ENCODE results near the gene GTSE1.

GTSE1 gene

DNA sequence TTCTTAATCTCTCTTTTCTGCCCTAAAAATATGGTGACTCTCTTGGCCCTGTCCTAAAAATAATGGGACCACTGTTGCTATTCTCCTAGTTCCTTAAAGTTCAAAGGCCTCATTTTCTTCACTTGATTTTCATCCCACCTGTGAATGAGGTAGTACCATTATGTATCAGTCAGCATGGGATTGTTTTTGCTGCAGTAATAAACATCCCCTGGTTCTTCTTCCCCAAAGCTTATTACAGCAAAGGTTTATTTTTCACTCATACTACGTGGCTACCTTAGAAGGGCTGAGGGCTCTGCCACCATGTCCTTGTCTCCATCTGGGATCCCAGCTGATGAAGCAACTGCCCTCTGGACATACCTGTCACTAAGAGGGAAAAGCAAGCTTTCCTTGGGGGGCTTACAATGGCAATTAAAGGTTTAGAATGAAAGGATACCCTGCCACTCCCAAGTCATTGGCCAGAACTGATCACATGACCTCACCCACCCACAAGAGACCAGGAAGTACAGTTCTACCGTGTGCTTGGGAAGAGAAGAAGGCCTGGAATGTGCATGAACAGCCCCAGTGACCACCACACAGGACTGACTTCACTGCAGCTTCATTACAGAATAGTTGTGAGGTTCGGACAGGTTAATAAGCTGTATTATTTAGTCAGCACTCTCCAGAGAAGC is 21.1 kb upstream of the GTSE1 start:
- no peak for DNase-seq

DNA sequence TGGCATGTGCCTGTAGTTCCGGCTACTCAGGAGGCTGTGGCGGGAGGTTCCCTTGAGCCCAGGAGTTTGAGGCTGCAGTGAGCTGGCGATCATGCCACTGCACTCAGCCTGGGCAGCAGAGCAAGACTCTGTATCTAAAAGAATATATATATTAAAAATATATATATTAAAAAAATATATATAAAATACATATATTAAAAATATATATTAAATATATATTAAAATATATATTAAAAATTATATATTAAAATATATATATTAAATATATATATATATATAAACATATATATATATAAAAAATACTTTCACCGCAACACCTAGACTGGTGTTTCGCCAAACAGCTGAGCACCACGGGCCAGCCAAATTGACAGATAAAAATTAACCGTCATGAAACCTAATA is 20.1 kb upstream of the GTSE1 start:
- no peak for DNase-seq

DNA sequence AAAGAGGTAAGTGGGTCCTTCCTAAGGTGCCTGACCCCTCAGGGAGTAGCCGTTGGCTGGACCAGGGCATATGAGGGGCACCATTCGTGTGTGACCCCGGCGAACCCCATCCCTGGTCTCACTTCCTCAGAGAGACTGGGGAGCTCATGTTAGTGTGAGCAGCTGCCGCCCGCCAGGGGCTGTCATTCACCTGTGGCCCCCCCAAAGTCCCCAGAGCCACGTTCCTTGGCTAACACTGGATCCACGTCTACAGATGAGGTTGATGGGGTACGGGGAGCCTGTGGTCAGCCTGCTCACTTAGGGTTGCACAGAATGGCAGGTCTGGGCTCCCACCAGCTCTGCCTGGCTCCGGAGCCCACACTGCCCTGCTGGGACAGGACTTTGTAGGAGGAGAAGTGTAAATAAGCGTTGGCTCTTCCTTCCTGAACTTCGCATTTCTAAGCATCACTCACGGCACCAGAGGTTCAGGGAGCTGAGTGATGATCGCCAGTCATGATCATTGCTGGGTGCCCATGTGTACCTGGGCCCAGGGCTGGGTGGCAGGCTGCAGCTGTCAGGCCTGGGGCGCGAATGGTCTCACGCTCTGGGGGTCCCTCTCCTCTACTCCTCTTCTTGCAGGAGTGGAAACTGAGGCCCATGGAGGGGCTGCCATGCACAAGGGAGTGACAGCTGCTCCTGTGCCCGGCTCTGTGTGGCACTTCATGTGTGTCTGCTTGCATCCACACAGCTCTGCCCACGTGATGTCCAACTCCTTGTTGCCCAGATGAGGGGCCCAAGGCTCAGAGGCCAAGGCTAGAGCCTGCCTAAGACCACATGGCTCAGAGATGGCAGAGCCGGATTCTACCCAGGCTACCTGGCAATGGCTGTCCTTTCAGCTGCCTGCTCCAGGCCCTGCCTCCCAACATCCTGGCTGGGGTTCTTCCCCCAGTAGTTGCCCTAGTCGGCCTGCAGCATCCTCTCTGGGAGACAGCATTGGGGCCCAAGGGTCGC is 17.7 kb upstream of the GTSE1 start:
- no peak for DNase-seq

DNA sequence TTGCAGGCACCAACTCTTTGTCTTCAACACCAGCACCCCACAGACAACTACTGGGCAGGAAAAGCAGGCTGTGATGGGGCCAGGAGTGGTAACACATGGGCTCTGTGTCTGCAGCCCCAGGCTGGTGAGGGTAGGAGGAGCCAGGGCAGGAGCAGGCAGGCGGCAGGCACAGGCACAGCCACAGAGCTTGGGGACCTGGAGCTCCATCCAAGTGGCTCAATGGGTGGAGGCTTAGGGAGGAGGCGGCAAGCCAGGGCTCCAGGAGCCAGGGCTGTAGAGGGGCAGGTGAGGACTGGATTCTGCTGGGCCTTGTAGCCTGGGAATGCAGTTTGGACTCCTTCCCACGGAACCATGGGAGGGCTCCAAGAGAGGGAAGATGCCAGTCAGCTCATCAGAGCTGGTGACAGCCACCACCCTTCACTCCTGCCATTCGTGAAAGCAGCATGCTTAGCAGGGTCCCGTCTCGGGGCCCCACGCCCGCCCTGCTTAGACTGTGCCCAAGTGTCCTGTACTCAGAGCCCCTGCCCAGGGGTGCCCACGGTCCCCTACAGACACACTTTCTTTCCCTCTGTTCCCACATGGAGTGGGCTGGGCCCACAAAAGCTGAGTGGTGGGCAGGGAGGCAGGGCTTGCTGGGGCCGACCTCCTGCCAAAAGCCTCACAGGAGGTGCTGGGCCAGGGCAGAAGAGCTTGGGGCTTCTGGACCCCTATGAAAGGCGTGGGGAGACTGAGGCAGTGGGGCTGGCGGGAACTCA is 16.4 kb upstream of the GTSE1 start:
- no peak for DNase-seq

DNA sequence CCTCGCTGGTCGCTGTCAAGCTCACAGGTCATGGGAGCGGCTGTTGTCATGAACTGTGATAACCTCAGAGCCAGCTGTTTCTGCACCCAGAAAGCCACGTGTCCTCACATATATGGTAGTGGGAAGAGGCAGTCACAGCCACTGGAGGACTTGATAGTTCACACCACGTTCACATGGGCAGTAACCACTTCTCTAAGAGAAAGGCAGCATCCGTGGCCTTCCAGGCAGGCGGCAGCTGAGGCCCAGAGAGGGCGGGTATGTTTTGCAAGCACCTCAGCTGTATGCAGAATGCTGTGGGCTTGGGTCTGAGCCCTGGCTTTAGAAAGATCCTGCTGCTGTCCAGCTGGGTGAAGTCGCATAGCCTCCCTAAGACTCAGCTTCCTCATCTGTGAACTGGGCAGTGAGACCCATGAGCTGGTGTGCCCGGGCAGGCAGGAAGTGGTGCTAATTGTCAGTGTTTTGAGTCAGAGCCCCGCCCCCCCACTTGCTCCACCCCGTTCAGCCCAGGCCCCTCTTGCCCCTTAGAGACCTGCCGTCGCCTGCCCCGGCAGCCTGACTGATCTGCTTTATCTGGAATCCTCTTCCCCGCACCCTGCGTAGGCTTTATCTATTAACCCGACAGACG is 15.6 kb upstream of the GTSE1 start:
- DNase-seq = peak; percentile 68 to 69

DNA sequence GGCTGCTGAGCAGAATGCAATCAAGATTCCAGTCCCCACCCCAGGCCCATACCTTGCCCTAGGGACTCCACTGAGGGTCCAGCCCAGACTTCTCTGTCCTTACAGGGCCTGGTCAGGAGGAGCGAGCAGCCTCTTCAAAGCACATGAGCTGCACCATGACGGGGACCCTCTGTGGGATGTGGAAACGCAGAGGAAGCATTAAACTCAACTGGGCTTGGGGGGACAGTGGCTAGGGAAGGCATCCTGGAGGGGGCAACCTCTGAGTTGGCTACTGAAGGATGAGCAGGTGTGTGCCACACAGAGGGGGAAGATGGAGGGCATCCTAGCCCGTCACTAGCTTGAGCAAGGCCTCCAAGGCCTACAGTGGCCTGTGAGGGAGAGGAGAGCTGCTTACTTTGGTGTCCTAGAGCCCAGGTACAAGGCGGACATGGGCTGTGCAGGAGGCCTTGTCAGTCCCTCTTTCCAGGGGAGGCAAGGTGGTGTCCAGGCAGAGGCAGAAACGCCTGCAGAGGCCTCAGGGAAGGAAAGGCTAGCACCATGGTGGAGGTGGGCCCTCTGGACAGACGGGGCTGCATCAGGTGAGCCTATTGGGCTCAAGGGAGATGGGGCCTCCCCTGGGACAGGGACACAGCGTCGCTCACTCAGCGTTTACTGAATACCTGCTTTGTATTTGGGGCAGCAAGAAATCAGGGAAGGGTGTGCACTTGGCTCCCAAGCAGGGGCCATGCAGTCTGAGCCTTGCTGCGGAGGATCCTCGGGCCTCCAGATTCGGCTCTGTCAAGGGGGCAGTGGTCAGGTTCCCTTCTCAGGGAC is 14.6 kb upstream of the GTSE1 start:
- no peak for DNase-seq

DNA sequence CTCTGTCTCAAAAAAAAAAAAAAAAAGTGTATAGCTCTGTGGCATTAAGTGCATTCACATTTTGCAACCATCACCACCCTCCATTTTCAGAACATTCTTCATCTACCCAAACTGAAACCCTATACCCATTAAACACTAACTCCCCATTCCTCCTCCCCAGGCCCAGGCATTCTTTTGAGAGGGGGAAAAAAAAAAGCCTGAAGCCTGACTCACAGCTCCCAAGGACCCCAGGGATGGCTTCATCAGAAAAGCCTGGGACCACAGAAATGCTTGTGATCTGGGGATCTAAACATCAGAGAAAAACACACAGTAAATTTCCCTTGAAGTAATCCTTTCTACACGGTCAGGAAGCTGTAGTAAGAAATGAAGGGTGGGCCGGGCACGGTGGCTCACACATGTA is 10.7 kb upstream of the GTSE1 start:
- DNase-seq = no peak

DNA sequence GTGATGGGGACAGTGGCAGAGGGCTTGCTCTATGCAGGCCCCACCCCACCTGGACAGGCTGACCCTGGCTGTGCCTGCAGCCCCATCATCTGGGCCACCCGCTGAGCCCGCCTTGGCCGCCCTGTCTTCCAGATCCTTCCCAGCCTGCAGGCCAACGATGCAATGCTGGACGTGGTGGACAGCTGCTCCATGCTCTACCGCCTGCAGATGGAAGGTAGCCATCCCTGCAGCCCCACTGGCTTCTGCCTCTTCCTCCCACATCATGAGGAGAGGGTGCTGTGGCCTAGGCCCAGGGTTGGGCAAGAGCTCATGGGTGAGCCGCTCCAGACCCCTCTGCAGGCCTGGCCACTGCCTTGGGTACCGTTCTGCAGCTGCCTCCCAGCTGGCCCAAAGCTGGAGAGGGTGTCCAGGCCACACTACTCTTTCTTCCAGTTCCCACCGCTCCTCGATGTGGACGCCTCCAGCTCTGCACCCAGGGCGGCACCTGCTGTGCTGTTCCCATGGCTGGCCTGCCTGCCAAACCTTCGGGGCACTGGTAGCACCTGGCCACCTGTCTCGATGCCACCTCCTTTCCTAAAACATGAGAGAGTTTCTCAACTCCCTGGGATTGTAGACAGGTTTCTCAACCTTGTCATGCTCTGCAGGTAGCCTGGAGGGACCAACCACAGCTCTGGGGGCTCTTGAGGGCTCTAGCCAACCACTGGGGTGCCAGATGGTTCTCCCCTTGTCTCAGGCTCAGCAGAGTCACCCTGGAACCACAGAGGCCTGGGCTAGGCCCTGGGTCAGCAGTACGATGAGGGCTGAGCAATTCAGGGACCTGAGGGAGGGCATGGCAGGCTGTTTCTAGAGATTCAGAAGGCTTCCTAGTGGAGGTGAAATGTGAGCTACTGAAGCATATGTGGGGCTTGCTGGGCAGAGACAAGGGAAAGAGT is 9.5 kb upstream of the GTSE1 start:
- no peak for DNase-seq

DNA sequence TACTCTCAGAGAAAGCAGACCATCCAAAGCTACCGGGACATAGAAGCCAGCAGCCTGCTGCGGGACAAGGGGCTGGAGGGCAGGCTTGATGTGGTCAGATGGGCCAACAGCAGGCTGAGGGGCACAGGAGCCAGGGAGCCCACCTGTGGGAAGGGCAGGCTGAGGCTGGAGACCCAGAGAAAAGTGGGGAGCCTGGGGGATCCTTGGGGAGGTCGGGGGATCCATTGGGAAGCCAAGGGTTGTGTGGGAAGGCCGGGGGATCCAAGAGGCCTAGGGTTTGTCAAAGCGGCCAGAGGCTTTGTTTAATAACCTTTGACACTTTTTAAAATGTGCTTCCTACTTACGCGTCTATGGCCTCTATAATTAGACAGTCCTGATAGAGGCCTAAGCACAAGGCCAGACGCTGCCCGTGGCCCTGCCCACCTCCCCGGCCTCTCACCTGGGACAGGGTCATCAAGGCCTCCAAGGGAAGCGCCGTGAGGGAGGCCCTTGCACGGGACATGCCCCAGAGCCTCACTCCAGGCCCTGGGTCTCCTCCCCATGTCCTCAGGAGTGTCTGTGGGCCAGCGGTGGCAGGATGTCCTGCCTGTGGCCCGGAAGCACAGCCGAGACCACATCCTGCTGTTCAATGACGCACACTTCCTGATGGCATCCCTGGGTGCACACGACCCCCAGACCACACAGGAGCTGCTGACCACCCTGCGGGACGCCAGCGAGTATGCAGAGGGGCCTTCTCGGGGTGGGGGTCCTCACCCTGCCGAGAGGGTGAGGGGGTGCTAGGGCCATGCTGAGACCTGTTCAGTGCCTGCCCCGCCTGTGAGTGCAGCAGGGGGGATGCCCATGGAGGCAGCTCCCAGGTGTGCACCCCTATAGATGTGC is 8.6 kb upstream of the GTSE1 start:
- DNase-seq = peak; percentile 50 to 62

DNA sequence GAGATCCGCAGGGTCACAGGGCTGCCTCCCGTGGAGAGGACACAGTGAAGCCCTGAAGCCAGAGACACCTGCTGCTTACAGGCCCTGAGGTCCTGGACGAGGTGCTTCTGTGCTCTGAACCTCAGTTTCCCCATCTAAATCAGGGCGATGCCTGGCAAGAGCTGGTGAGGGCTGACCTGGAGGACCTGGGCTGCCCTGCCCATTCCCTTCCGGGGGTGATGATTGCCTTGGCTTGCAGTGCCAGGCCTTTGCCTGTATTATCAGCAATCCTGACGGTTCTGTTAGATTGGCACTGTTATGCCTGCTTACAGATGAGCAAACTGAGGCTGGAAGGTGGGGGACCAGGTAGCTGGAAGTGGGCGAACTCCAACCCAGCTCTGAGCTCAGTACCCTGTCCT is 7.8 kb upstream of the GTSE1 start:
- DNase-seq = no peak

DNA sequence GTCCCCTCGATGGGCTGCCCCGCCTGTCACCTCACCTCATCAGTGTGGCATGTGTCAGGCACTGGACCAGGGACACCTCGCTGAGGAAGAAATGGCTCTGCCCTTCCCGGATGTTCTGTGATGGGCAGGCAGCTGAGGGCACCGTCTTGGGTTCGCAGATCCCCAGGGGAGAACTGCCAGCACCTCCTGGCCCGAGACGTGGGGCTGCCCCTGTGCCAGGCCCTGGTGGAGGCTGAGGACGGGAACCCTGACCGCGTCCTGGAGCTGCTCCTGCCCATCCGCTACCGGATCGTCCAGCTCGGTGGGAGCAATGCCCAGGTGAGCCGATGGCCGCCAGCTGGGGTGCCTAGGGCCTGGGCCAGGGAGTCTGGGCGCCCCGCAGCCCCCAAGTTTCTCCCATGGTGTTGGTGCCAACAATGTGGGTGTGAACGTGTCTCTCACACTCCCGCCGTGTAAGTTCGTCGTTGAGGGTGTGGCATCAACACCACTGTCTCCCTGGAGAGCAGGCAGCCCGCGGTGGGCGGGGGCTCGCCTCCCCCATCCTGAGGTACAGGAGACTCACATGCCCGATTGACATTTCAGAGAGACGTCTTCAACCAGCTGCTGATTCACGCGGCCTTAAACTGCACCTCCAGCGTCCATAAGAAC is 7.3 kb upstream of the GTSE1 start:
- peak; percentile 52 to 53 for DNase-seq

DNA sequence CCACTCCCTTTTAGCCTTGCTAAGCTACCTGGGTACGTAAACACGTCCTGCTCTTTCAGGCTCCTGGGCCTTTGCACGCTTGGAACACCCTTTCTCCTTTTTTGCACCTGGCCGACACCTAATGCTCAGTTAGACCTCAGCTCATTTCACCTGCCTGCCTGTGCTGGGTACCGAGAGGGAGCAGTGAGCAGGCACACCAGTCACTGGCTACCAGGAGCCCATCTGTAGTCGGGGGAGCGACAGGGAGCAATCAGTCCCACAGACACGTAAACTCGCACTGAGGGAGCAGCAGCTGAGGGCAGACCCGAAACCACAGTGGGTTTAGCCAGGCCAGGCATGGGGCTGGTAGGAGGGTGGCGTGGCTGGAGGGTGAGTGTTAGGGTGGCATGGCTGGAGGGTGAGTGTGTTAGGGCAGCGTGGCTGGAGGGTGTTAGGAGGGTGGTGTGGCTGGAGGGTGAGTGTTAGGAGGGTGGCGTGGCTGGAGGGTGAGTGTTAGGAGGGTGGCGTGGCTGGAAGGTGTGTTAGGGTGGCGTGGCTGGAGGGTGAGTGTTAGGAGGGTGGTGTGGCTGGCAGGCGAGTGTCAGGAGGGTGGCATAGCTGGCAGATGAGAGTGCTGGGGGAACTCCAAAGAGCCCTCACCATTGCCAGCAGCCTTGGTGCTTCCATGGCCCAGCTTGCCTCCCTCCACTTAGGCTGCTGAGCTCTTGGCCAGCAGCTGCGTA is 6.4 kb upstream of the GTSE1 start:
- DNase-seq = peak in 1 of 2 donors; percentile 17

DNA sequence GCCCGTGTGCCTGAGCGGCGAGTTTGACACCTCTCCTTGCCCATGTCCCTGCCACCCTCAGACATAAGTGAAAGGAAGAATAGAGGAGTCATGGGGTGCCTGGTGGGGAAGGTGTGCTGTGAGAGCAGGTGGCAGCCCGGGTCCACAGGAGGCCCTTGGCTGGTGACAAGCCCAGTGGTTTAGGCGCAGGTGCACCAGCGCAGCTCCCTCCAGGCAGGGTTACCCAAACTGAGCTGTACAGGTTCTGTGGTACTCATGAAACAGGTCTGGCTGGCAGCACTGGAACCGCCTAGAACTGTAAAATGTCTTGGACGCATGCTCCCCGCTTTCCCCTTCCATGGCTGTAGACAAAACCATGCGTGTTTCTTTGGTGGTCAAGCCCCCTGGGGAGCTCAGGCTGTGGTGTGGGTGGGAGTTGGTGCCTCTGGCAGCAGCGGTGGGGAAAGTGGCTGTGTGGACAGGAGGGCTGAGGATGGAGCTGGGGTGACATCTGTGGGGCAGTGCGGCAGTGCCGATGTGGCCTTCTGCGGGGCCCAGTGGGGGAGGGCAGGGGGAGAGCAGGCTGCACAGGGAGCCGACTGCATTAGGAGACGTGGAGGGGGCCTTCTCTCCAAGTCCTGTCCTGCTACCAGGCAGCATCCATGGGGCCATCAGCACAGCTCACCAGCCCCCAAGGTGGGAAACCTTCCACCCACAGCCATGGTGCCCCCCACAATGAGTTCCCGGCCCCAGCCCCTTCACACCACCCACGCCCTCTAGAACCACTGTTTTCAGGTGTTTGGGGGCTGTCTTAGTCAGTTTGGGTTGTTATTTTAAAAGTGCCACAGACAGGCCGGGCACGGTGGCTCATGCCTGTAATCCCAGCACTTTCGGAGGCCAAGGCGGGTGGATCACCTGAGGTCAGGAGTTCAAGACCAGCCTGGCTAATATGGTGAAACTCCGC is 5.6 kb upstream of the GTSE1 start:
- DNase-seq = no peak

DNA sequence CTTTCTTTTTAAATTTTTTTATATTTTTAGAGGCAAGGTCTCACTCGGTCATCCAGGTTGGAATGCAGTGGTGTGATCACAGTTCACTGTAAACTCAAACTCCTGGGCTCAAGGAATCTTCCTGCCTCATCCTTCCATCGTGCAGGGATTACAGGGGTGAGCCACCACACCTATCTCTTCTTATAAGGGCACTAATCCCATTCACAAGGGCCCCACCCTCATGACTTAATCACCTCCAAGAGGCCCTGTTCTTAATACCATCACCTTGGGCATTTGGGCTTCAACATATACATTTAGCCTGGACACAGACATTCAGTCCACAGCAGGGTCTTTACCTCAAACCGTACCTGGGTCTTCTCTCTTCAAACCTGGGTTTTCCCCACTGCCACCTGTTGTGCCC is 4.5 kb upstream of the GTSE1 start:
- no peak for DNase-seq

DNA sequence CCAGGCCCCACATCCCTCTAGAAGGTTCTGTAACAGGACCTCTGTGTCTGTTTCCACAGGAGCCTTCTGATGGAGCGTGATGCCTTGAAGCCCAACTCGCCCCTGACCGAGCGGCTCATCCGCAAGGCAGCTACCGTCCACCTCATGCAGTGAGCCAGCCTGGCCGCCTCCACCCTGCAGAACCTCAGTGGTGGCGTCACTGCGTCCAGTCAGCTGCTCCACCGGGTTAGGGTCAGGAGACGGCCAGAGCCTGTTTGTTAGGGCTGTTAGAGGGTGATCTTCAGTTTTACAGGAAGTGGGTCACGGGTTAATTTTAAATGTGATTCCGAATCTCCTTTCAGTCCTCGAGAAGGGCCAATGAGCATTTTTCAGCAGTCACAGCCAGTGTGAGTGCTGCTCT is 3.9 kb upstream of the GTSE1 start:
- no peak for DNase-seq

DNA sequence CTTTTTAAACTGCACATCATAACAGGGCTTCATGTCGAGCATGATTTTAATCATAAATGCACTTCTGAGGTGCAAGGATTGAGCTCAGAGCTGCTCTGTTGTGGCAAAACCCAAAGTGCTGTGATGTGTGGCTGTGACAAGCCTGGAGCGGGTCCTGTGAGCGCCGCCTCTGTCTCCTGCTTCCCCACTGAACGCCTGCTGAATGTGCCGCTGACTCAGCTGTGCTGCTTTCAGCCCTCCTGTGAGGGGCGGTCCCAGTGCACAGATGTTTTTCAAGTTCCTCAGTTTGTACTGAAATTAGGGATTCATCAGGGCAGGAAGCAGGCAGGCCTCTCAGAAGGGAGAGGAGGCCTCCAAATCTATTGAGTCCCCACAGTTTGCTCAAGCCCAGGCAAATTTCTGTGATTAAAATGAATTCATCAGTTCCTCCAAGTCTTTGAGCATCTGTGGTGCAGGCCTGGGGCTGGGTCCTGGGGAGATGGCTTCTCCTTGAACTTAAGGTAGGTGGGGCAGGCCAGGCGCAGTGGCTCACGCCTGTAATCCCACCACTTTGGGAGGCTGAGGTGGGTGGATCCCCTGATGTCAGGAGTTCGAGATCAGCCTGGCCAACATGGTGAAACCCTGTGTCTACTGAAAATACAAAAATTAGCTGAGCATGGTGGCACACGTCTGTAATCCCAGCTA is 3.0 kb upstream of the GTSE1 start:
- DNase-seq = peak in 1 of 2 donors; percentile 31

DNA sequence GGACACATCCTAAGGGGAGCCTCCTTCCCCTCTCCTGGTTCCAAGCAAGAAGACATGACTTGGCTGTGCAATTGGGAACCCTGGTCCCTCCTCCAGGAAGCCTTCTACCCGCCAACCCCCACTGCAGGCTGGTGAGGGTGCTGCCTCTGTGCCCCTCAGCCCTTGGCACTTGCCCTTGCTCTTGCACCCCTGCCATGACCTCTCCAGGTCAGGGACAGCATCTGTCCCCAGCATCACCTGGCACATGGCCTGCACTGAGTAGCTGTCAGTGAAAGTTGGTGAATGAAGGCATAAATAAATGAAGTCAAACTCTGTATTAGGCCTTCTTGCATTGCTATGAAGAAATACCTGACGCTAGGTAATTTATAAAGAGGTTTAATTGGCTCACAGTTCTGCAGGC is 1.9 kb upstream of the GTSE1 start:
- no peak for DNase-seq

Measured in CD4-positive, alpha-beta T cell treated with Interleukin-4 for 1 hour (primary cell).